Thyroid gland (tissue), 4 donors: Measurements from ENCODE around the gene ZNF419. TPM values are rescaled to one million over a fixed set of nuclear protein-coding genes. Genes with fewer than 3 reads are reported as not detected.
"Not testable (repeated sequence)": the region's sequence is repeated elsewhere in the genome, so short reads cannot be mapped to it uniquely, and the experiment has no call there.

Experiments used
- DNase-seq, 2 donors: peaks; one replicate each; pipeline ENCODE4 v3.0.0-alpha.2; 2019
- H3K27ac ChIP-seq, 3 donors: fragments of 200-600 bp; sonication (generic); 1 replicate in 2 of 3; 2 replicates in 1 of 3; pipeline ENCODE4 v1.5.1; 2016 to 2019; ENCODE audit warnings: mild to moderate bottlenecking in 1 of 3, moderate library complexity in 1 of 3
- H3K27me3 ChIP-seq: fragments of 200-600 bp; sonication (generic); one replicate; pipeline ENCODE4 v1.5.1; 2019
- H3K36me3 ChIP-seq, 2 donors: fragments of 200-600 bp; sonication (generic); one replicate each; pipeline ENCODE4 v1.5.1; 2016 to 2019
- H3K4me1 ChIP-seq, 2 donors: fragments of 200-600 bp; sonication (generic); one replicate each; pipeline ENCODE4 v1.5.1; 2017 to 2019
- H3K4me3 ChIP-seq, 3 donors: fragments of 200-600 bp; sonication (generic); replicated peaks in 1 of 3; 1 replicate in 2 of 3; 2 replicates in 1 of 3; pipeline ENCODE4 v1.5.1; 2016; ENCODE audit warnings: mild to moderate bottlenecking in 1 of 3
- H3K9me3 ChIP-seq: fragments of 200-600 bp; sonication (generic); one replicate; pipeline ENCODE4 v1.5.1; 2017
- POLR2A ChIP-seq, 2 donors: fragments of 450-650 bp; IDR thresholded peaks; one replicate each; pipeline ENCODE4 v1.6.1; 2017; ENCODE audit warnings: antibody characterized with exemption in 2 of 2, mild to moderate bottlenecking in 2 of 2, moderate library complexity in 1 of 2
- WGBS, 2 donors: methylation state at CpG; one replicate each; pipeline ENCODE4 v1.1.5; 2017; 5-methylcytosine and 5-hydroxymethylcytosine counted together
- intact Hi-C: fragments of 100-400 bp; cut with DNase I; formaldehyde crosslinking; loops from one replicate; pipeline ENCODE4 v1.15.1; 2023
- total RNA-seq, 4 donors: library from RNA; depleted of rRNA; stranded (reverse); fragments of >200 nt; gene quantifications; one replicate each; pipeline ENCODE4 v1.2.3, GENCODE V29; 2016
- TF ChIP-seq, protein P1 (sequence below), 6 experiments: fragments of 200-600 bp in 3 of 6; fragments of 450-650 bp in 3 of 6; sonication (generic) in 3 of 6; IDR thresholded peaks; one replicate each; pipeline ENCODE4 v1.5.1; 2016 to 2019; ENCODE audit warnings: antibody characterized with exemption in 6 of 6, mild to moderate bottlenecking in 2 of 6, inconsistent platforms in 1 of 6, moderate library complexity in 1 of 6

The ZNF419 gene
- 10 to 100 TPM; 10.5 to 21.3 (median 17.0) TPM for total RNA-seq

DNA sequence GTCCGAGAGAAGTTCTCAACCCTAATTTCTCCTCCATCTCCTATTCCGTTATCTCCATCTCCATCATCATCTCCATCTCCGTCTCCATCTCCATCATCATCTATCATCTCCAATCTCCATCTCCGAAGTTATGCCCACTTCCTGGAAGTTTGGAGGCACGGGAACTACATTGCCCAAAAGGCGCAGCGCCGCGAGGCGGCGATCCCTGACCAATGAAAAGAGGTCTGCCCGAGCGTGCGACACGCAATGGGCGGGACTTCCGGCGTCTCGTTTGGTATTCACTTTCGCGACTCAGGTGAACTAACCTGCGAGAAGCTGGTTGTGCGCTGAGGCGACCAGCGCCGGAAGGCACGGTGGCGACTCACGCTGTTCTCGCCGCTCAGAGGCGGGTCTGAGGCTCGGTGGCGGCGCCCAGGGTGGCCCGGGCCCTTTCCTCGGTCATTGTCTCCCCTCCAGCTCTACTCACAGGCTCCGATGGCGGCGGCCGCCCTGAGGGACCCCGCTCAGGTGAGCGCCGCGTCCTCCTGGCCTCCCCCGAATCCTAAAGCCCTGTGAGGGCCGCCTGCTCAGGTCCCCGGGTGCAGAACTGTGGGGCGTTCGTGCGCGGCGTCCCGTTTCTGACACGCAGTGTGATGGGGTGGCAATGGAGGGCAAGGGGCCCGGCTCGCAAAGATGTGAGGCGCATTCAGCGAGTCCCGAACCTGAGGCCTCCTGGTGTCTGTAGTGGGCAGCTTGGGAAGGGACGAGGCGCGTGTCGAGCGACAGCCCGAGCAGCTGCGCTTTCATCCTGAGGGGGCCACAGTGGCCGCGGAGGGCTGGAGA is at the start of gene ZNF419:
Gene ZNF419 (plus strand): TSS at position 274 of the 822 bp plus-strand sequence. CDS start 201 bp downstream, at position 475.
- H3K9me3 ChIP-seq, H3K4me1 ChIP-seq, H3K36me3 ChIP-seq, intact Hi-C loops, H3K27me3 ChIP-seq: not testable (repeated sequence)
- TF ChIP-seq POLR2A (IDR thresholded peaks at IDR 0.05) = peak in 1 of 2 donors; percentile 86
- TF ChIP-seq, protein P1, sequence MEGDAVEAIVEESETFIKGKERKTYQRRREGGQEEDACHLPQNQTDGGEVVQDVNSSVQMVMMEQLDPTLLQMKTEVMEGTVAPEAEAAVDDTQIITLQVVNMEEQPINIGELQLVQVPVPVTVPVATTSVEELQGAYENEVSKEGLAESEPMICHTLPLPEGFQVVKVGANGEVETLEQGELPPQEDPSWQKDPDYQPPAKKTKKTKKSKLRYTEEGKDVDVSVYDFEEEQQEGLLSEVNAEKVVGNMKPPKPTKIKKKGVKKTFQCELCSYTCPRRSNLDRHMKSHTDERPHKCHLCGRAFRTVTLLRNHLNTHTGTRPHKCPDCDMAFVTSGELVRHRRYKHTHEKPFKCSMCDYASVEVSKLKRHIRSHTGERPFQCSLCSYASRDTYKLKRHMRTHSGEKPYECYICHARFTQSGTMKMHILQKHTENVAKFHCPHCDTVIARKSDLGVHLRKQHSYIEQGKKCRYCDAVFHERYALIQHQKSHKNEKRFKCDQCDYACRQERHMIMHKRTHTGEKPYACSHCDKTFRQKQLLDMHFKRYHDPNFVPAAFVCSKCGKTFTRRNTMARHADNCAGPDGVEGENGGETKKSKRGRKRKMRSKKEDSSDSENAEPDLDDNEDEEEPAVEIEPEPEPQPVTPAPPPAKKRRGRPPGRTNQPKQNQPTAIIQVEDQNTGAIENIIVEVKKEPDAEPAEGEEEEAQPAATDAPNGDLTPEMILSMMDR (IDR thresholded peaks at IDR 0.05) = peak in 1 of 6 experiments; percentile 24
- peak within 1 kb of the TSS; percentile 22 to 98 (median 60) for H3K4me3 ChIP-seq
- WGBS, 2 donors = 2 to 3% methylated on average over 21 to 24 of the region's 69 CpGs
- peak; percentile 97 to 99 for DNase-seq
- H3K27ac ChIP-seq = peak within 1 kb of the TSS; percentile 64 to 79 (median 76)

- H3K4me1 ChIP-seq = peaks cover 16 to 18% of the 10 kb centered on the region in 2 donors
- no peak for DNase-seq
- no peaks in the 10 kb centered on the region for H3K9me3 ChIP-seq
- intact Hi-C loops = no loop called here
- H3K4me3 ChIP-seq = no peak overlapping the region
- H3K36me3 ChIP-seq = peaks cover 0 to 4% of the 10 kb centered on the region in 2 donors
- no peaks in the 10 kb centered on the region for H3K27me3 ChIP-seq
- TF ChIP-seq, protein P1 (IDR thresholded peaks at IDR 0.05) = no peak
- TF ChIP-seq POLR2A (IDR thresholded peaks at IDR 0.05) = no peak
- WGBS, 2 donors = 66 to 93% methylated on average over 4 of the region's 4 CpGs
- no peak overlapping the region for H3K27ac ChIP-seq
These were observed 49.6 kb upstream of the ZNF419 start for GRCh38 chr19:57437931-57438330.

- intact Hi-C loops = no loop called here
- Histone ChIP-seq H3K27me3 (no peaks in the 10 kb centered on the region), H3K27ac (no peak overlapping the region), H3K4me3 (no peak overlapping the region), H3K9me3 (no peaks in the 10 kb centered on the region), H3K4me1 (peaks cover 18 to 22% of the 10 kb centered on the region in 2 donors), H3K36me3 (peaks cover 0 to 4% of the 10 kb centered on the region in 2 donors)
- TF ChIP-seq, protein P1 (IDR thresholded peaks at IDR 0.05) = no peak
- no peak for TF ChIP-seq POLR2A (IDR thresholded peaks at IDR 0.05)
- WGBS, 2 donors = 84 to 87% methylated on average over 9 of the region's 9 CpGs
- no peak for DNase-seq
These were observed 48.6 kb upstream of the ZNF419 start for GRCh38 chr19:57438925-57439324.

- intact Hi-C loops = no loop called here
- Histone ChIP-seq H3K9me3 (no peaks in the 10 kb centered on the region), H3K36me3 (peaks cover 0 to 4% of the 10 kb centered on the region in 2 donors), H3K4me3 (no peak overlapping the region), H3K4me1 (peaks cover 0 to 7% of the 10 kb centered on the region in 2 donors), H3K27me3 (no peaks in the 10 kb centered on the region), H3K27ac (no peak overlapping the region)
- TF ChIP-seq, protein P1 (IDR thresholded peaks at IDR 0.05) = no peak
- no peak for TF ChIP-seq POLR2A (IDR thresholded peaks at IDR 0.05)
- no peak for DNase-seq
- WGBS, 2 donors = 93 to 97% methylated on average over 5 to 7 of the region's 7 CpGs
These were observed 45.4 kb upstream of the ZNF419 start for GRCh38 chr19:57441979-57442752.
